IPS DF 19.7 (cell line): Measurements from ENCODE around the gene FBXW8.

Source experiments
- DNase-seq: peaks from one replicate; pipeline ENCODE4 v3.0.0-alpha.2; 2013; ENCODE audit warnings: low read depth, low spot score

The FBXW8 gene

DNA sequence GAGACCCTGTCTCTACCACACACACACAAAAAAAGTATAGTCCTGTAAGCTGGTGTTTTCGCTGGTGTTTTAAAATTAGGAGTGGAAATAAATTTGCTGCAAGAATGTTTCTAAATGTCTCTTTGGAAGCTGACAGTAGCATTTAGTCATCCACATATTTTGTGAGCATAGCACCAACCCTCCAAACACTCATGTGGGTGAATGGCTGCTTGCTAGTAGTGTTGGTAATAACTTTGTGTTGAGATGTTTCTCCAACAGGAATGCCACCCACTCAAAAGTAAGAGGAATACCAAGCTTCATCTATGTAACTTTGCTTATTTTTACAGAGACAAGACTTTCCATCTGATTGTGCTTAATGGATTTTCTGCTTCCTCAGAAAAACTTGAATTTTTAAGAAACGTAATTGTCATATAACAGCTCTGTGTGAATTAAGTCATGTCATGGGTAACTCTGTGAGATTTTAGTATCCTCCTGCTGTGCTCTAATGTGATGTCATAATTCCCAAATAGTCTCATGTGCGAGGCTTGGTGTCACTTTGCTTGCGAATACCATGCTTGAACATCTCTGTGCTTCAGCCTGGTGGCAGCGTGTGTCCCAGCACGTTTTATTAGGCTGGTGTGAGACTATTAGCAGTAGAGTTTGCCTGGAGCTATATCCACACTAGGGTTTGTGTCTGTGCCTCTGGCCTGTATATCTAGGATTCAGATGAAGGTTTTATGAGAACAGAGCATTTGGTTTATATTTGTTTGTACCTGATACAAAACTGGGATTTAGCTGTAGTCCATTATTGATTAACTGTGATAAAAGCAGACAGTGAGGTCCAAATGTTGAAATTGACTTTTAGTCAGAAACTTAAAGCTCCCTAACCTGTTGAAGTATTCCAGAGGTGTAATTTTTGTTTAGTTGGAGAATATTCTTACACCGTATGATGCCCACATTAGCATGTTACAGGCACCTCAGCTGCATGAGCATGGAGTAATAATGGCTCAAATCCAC is 80.5 kb downstream of the FBXW8 start:
- no peak for DNase-seq

DNA sequence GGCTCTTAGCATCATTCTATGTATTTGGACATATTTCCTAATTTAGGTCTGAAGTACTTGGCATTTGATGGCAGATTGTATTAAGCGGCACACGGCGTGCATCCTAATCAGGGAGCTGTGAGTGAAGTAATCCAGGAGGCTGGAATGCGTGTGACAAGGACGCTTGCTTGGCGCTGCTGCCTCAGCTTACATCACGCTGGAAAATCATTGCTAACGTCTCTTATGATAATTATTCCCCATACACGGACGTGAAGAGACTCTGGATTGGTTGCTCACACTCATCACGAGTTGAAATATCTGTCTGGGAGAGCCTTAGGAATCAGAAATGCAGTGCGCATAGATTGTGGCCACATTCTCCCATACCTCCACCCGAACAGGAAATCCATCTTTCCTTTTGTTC is 85.3 kb downstream of the FBXW8 start:
- no peak for DNase-seq

DNA sequence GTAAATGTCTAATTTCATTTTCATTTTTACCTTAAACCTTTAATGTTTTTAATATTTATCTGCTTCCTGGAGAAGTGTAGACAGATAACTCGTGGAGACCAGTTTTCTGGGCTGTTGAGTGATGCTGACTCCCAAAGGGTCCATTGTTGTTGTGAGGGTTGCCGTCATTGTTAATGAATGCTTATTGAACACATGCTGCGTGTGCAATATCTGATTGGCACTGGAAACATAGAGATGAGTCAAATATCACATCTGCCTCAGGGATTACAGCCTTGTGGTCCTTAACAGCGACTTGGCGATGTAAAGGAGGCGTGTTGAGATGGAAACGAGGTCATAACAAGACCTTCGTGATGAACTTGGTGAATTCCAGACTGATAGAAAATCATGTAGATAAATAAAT is 85.9 kb downstream of the FBXW8 start:
- DNase-seq, result no peak

DNA sequence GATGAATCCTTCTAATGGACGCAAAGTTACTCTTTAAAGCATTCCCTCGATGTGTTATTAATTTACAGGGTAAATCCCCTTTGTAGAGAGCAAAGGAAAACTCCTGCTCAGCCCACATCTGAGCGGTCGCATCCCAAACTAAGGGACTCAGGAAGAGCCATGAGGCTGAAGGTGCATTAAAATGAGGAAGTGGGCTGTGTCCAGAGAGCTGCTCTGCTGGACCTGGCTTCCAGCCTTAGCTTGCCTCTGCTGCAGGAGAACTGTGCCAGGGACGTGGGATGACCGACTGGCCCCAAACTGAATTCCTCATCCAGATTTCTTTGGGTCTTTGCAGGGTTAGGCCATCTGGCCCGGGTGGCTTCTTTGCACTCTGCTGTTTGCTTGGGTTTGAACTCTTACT is 88.3 kb downstream of the FBXW8 start:
- DNase-seq, result no peak

DNA sequence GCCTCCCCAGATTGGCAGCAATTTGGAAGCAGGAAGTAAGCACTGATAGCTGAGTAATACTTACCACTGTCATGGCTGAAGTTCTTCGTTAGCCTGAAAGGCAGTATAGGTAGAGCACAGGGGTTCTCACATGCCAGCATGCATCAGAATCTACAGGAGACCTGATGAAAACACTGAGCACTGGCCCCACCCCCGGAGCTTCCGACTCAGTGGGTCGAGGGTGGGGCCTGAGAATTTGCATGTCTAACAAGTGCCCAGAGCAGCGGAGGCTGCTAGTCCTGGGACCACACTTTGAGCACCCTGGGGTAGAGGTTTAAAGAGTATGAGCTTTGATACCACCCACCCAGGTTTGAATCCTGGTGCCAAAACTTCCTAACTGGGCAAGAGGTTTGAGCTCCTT is 89.6 kb downstream of the FBXW8 start:
- DNase-seq, result no peak

DNA sequence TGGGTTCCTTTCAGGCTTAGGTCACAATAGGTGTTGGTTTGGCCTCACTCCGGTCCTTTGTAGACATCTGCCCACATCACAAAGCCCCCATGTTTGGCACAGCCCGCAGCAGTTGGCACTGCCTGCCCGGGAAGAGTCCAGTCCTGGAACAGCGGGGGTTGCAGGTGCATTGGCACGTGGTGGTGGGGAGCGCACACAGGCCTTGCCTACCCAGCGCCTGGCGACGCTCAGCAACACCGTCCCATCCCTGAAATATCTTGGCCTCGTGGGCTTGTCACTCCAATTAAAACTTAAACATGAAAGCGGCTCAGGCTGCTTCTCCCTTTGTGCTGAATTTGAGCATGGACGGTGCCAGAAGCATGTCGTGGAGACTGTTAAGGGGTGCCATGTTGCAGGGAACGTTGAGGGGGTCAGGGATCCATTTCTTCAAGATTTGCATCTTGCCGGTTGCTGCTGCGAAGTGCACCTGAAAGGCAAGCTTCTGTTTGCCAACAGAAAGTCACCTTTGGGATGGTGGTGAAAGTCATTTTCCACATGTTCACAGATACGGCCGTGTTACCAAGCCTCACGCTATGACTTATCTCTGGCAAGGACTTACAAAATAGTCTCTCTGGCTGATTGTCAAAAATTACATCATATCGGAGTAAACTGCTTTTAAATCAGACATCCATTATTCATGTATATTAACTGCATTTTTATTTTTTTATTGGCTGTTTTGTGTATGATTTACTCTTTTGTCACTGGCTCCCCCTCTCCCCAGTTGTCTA is 91.5 kb downstream of the FBXW8 start:
- no peak for DNase-seq

DNA sequence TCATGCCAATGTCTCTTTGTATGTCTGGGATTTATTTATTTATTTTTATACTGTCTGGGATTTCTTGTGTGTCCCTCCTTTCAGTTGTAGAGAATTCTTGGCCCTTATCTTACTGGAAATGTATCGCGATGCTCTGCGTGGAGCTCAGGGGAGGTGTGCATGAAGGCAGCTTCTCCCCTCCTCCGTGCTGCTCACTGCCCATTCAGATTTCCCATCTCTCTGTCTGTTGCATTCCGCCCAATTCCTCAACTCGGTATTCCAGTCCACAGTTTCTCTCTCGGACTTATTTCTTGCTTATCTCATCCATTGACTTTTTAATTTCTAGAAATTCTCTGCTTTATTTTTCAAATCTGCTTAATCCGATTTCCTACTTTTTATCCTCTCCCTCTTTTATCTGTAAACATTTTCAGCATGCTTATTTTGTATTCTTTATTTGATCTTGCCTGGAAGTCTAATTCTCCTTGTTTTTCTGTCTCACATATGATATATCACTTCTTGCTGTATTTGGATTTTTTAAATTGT is 93.2 kb downstream of the FBXW8 start:
- DNase-seq, result no peak

DNA sequence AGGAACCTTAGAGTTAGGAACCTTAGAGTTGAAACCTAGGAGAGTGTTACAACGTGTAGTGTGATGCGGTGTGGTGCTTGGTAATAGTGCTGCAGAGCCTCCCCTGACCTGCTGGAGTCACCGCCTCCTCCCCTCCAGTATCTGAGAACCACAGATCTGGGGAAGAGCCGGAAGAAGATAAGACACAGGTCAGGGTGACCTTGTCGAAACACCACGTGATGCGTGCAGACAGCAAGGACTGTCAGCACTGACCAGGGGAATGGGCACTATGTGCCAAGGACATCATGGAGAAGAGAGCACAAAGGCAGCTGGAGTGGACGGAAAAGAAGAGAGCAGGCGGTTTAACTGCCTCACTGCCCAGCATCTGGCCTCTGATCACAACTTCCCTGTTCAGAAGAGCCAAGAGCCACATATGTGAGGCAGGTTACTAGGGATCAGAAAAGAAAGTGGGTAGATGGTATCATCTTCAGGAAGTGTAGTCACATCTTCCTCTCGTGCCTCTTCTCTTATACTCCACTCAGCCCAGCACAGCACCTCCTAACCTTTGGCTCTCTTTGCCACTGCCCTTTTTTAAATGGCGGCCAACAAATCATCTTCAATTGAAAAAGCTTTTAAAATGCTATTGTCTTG is 94.8 kb downstream of the FBXW8 start:
- no peak for DNase-seq

DNA sequence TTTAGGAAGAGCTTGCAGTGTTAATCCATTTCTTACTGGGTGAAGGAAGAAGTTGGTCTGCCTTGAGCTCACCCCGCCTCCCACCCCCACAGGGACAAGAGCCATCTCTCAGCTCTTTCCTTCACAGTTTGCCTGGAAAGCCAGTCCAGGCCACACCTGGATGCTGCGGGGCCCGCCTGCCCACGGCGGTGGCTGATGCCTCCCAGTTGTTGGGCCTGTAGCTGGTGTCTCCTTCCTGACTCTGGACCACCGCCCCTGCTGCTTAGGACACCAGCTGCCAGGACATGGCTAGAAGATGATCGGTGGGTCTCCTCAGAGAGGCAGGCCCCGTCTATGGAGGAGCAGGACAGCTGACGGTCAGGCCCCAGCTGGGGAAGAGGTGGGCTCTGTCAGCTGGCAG is 95.6 kb downstream of the FBXW8 start:
- no peak for DNase-seq

DNA sequence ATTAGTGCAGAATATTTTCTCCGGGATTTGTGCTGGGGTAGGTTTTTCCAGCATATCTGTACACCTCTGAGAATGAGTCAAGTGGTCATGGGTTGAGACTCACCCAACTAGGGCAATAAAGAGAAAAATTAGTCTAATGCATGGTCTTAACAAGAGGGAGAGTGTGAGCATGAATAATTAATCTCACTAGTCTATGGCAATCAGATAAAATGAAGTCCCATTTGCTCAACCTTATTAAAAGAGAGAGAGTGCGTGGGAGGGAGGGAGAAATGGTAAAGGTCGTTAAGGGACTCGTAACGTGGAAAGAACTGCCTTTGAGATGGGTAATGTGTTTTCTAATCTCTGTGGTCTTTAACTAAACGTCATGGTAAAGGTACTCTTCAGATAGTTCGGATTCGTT is 96.8 kb downstream of the FBXW8 start:
- DNase-seq, result no peak

DNA sequence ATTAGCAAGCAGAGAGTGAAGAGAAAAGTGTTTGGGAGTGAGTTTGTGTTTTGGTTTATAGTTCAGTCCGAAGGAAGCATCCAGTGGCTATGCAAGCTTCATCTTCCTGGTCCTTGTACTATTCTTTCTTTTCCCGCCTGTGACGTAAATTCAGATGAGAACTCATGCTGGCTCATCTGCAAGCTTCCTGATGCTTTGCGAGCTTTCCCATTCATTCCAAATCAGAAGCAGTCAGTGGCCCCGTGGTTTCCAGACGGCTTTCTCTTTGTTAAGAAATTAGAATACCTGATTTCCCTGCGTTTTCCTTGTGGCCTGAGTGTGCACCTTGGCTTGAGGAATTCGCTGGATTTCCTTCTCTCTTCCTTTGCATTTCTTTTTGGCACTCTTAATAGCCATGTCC is 99.0 kb downstream of the FBXW8 start:
- no peak for DNase-seq

DNA sequence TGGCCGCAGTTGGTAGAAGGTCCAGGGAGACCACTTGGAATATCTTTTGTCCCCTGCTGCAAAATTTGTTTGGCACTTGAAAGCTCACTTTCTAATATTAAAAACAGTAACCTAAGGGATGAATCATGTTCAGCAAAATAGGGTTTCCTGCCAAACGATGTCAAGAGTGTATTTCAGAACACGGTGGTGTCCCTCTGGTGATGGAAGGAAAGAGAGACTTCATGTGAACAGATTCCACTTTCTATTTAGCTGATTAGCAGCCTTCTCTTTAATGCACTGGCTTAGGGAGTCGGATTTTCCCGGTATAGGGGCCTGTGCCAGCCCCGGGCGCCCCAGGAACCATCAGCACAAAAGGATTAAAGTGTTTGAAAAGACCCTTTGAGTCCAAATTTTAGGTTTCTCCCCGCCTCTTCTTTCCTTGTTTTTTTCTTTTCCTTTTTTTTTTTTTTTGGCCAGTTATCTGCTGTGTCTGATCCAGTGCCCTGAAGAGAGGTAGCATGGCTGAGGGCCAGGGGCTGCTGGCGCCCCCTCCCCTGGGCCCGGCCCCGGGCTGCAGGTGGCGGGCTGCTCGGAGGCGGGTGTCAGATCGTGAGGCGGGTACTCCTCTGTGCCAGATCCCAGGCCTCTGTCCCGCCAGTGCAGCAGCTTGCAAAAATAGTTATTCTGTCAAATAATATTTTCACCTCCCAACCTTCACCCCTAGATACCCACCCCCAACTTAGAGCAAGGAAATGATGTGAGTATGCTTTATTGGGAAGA is 100.1 kb downstream of the FBXW8 start:
- DNase-seq, result no peak

DNA sequence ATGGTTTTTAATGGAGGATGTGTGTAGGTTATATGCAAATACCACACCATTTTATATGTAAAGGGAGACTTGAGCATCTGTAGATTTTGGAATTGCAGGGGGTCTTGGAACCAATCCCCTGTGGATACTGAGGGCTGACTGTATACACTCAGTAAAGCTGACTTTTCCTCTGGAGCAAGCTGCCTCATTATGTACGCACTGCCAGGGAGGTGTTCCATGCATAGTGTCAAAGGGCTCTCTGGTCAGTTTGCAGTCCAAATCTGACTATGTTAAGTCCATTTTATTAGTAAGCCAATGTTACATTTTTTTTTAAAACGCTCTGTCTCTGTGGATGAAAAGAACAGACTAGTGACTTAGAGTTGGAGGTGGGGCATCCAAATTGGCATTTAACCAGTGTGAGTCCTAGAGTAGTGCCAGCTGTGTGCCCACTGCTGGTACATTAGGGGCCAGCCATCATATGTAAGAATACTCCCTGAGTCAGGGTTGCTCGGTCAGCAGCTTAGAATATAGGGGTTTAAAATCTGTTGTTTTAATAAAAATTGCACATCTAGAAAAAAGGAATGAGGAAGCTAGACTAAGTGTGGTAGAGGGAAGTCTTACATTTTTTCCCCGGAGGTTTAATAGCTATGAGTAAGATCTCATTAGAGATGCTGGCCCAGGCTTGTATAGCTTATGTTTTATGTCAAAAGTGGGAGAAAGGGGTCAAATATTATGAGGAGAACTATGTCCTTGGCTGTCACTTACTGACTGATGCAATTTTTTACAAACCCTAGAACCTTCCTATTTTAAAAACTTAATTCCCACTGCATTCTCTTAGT is 101.4 kb downstream of the FBXW8 start:
- DNase-seq, result no peak

DNA sequence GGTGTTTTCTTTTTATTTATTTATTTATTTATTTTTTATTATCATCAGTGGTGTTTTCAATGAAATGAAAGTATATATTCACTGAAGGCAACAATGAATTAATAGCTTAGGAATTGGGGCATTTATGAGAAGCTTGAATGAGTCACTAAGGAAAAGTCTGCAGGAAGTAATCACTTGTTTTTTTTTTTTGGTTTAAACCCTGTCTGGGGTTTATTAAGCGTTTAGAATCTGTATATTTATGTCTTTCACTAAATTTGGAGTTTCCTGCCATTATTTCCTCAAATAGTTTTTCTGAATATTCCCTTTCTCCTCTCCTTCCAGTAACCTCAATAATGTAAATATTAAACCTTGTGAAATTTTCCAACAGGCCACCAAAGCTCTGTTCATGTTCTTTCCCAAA is 103.0 kb downstream of the FBXW8 start:
- DNase-seq, result no peak

DNA sequence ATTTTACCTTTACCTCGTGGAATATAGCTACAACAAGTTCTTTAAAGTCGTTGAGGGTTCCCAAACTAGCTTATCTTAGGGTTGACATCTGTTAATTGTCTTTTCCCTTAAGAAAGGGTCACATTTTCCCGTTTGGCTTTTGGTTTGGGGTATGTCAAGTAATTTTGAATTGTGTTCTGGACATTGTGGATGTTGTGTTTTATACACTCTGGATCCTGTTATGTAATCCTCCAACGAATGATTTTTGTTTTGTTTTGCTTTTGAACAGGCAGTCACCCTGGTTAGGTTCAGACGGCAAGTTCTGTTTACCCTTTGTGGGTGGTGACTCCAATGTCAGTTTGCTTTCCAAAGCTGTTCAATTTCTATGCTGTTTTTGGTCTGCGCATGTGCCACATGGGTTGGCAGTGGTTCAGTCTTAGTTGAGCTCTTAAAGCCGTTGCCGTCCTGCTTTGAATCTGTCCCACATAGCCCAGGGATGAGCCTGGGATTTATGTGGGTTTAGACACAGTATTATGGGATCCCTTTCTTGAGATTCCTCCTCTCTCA is 103.7 kb downstream of the FBXW8 start:
- no peak for DNase-seq

DNA sequence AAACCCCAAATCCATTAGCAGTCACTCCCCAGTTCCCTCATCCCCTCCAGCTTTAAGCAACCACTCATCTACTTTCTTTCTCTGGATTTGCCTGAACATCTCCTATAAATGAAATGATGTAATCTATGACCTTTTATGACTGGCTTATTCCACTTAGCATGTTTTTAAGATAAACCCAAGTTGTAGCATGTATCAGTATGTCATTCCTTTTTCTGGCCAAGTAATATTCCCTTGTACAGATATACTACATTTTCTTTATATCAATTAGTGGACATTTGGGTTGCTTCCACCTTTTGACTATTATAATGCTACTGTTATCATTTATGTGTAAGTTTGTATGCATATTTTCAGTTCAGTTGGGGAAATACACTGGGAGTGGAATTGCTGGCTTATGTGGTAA is 105.1 kb downstream of the FBXW8 start:
- no peak for DNase-seq

DNA sequence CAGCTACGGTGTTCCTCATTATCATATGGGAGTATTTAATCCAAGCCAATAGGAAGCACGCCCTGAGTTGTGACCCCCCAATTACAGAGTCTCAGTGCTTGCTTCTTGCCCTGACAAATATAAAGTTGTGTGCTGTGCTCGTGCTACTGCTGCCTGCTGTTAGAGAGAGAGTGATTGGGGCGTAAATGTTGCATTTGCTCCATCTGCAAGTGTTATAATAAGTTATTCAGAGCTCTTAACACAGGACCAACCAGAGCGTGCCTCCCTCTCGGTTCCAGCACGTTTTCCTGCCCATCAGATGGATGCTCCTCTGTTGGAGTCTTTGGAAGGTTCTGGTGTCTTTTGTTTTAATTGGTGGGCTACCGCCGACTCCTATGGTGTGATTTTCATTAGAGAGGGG is 107.1 kb downstream of the FBXW8 start:
- no peak for DNase-seq

DNA sequence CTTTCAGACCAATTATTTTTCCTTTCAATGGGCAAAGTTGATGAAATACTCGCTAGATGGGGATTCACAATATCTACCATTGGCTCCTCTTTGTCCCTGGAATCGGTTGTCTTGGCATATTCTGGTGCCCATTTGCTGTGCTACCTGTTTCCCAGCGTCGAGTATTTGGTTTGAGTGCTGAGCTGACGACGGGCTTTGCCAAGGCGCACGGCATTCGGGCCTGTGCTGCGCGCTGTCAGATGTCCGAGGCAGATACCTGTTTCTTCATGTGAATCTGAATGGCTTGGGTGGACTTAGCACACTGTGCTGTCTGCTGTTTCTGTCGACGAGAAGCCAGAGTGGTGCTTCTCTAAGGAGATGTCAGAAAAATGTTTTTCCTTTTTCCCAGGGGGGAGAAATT is 107.5 kb downstream of the FBXW8 start:
- no peak for DNase-seq

DNA sequence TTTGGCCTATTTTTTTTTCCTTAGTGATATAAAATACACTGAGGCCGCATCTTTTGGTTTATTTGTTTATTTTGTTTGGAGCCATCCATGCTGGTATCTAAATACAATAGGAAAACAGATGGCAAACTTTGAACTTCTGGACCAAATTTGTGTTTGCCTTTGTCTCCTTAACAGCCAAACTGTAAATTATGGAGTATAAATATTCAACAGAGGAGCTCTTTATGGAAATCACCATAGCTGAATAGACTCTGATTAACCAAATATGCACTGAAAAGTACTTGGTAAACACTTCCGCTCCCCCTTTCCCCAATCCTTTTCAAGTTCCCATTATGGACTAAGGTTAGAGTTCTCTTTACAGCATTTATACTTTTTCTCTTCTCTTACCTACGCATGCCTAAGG is 107.9 kb downstream of the FBXW8 start:
- DNase-seq, result no peak

DNA sequence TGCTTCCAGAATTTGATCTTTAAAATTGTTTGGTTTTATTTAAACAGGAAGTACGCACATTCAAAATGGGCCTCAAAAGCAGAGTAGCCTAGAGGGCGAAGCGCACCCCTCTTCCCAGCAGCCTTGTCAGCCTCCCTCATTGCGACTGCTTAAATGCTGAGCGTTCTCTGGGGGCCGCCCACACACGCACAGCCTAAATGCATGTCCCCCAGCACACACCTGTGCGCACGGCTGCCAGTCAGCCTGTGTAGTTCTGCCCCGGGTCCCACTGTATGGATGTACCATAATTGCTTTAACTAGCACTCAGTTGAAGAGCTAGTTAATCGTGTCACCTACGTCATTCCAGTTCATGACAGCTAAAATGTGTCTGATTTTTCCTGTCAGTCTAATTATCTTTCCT is 109.1 kb downstream of the FBXW8 start:
- DNase-seq, result no peak
